NCI-H748 (cell line): ENCODE measurements around the gene SSNA1.
A peak's percentile ranks its signal among the peaks of the same experiment; 100 is the strongest.

ENCODE experiments used
- DNase-seq: peaks from one replicate; lab custom pipeline; 2025; ENCODE audit not compliant: unreplicated experiment; lab: John Stamatoyannopoulos, UW

Gene SSNA1

GRCh38 chr9:137188490-137189296, at the start of gene SSNA1, which contains the start of gene ANAPC2:
Gene SSNA1 (plus strand): TSS chr9:137188676. CDS start chr9:137188727, 51 bp downstream.
Gene ANAPC2 (minus strand): TSS chr9:137188560. CDS start chr9:137188532, 28 bp downstream.
- peak; percentile 93 for DNase-seq

- peak; percentile 43 for DNase-seq
Measured at GRCh38 chr9:137138722-137139467, 49.6 kb upstream of the SSNA1 start, which contains the start of gene GRIN1. Gene GRIN1 (plus strand): TSS chr9:137139154. CDS start chr9:137139487, 333 bp downstream.

DNA sequence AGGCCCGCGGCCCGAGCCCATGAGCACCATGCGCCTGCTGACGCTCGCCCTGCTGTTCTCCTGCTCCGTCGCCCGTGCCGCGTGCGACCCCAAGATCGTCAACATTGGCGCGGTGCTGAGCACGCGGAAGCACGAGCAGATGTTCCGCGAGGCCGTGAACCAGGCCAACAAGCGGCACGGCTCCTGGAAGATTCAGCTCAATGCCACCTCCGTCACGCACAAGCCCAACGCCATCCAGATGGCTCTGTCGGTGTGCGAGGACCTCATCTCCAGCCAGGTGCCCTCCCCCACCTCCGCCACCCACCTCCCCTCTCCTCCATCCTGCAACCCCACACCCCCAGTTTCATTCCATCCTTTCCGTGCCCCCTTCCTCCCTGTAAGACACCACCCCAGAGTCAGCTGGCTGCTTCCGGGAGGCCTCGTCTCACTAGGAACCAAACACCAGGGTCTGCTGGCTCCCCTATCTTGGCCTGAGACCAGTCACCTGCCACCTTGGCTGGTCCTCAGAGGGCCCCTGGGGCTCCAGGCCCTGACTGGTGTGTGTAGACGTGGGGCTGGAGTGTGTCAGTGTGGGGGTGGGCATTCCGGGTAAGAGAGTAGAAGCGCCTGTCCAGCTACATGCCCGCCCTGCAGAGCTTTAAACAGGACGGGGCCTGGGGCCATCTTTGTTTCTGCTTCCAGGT, 48.9 kb upstream of the SSNA1 start:
- DNase-seq, result peak; percentile 23

DNA sequence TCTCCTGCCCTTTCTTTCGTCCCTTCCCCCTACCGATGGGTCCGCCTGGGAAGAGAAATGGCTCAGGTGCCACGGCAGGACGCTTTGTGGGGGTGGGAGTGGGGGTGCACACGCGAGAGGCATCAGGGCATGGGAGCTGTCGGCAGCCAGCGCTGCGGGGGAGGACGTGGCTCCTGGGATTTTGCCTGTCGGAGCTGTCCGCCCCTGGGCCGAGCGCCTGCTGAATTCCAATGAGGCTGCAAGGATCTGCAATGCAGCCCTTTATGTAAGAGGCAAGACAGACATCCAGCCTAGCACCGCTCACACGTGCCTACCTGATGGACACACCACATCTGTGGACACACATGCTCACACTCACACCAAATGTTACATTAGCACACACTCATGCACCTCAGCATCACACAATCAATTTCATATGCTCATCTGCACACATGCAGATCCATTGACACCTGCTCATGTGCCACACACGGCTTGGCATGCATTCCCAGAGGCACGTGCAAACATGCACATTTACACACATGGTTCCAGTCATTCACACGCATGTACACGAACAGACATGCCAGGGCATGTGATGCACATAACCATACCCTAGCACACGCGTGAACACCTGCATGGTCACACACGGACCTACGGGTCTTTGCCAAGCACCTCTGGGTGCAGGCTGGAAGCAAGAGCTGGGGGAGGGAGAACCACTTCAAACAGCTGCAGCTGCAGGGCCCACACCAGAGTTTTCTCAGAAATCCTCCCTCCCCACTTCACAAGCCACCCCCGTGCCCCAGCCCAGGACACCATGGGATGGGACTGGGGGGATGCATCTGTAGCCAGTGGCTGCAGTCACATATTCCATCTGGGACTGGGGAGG, 48.1 kb upstream of the SSNA1 start:
- DNase-seq, result no peak

GRCh38 chr9:137141050-137141810, 47.2 kb upstream of the SSNA1 start:
- no peak for DNase-seq

- no peak for DNase-seq
Measured at GRCh38 chr9:137141976-137142936, 46.2 kb upstream of the SSNA1 start.

DNA sequence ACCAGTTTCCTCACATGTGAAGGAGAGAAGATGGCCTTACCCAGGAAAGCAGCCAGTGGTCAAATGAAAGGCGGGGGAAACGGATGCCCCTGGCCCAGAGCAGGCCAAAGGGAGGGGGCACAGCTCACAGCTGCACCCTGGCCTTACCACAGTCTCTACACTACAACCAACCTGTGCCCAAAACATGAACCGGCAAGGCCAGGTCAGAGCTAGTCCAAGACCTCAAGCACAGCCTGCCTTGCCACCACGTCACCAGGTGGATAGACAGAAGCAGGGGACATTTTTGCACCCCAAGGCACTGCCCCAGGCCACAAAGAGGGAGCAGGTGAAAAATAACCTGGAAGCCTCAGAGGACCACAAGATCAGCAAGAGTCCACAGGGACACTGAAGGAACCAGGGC, 45.0 kb upstream of the SSNA1 start:
- DNase-seq, result no peak

DNA sequence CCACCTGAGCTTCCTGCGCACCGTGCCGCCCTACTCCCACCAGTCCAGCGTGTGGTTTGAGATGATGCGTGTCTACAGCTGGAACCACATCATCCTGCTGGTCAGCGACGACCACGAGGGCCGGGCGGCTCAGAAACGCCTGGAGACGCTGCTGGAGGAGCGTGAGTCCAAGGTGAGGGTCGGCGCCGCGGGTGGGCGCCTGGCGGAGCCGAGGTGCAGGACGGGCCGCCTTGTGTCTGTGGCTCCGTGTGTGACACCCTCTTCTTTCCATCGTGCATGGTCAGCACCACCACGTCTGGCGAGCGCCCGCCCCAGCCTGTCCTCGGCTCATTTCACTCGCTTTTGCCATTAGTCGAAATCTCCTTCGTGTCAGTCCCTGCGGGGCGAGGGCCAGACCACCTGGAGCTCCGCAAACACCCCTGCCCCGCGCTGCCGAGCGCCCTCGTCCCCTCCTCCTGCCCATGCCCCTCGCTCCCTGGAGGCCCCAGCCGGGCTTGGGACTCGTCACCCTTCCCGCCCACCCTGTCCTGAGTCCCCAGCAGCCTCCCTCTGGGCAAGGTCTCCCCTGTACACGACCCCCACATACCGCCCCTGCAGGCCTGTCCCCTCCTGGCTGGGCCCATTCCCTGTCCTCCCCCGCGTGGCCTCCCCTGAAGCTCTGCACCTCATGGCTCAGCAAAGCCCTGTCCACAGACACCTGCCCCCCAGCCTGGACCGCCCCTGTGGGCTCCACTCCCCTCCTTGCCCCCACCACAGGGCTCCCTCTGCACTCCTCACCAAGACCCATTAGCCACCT, 42.5 kb upstream of the SSNA1 start:
- DNase-seq, result no peak

DNA sequence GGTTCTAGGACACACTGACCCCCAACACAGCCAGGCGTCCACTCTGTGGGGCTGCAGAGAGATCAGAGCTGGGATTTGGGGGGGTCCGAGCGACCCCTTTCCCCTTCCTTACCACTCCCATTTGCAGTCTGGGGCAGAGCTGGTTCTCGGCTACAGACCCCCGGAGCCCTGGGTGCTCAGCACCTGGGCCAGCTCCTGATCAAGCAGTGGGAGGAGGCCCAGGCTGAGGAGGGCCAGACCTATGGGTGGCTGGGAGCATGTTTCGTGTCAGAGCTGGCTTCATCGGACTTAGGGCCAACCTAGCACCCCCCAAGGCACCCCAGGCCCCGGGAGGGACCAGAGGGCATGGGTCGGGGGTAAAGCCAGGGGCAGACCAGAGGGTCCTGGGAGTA, 42.0 kb upstream of the SSNA1 start:
- no peak for DNase-seq

DNA sequence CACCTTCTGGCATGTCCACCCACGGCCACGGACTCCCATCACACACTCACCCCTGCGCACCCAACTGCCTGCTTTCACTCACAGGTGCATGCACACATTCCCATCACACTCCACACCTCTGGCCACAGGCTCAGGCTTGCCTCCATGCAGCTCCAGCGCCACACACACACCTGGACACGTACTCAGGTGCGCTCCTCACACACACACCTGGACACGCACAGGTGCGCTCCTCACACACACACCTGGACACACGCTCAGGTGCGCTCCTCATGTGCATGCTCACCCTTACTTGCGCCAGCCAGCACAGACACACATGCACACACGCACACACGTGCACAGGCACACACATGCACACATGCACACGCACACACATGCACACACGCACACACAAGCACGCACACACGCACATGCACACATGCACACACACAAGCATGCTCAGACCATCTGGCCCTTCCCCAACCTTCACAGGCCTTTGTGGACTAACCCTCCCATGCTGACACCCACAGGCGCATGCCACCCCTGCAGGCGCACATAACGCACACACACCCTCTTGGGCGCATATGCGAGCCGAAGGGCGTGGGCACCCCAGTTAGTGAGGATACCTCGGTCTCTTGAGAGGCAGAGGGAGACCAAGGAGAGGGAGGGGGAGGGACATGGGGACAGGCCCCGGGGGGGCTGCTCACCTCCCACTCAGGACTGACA, 41.2 kb upstream of the SSNA1 start:
- no peak for DNase-seq

DNA sequence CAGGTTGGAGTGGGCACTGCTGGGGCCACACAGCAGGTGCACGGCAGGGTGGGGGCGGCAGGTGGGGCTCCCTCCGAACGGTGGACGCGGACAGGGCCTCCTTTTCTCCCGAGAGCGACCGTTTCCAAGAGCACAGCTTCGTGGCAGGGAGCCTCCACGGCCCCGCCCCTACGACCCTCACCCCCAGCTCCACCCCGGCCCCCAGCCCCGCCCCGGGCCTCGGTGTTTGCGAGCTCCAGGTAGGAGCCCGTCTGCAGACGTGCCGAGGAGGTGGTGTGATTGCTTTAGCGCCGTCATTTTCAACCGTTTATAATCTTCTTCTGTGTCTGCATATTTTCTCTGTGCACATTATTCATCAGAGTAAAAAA, 40.7 kb upstream of the SSNA1 start:
- no peak for DNase-seq

DNA sequence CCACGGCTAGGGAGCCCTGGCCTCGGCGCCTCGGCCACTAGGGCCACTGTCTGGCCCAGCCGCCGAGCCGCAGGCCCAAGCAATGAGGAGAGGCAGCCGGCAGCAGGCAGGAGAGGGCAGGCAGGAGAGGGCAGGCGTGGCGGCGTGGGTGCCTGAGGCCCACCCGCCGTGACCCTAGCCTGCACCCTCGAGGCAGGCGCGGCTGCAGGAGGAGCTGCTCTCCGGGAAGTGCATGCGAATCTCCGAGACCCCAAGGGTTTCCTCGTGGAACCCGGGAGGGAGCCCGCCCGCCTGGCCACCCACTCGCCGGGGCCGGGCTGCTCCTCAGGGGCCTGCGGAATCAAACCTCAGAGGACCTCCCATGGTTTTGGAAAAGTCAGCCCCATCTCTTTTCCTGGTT, 40.2 kb upstream of the SSNA1 start:
- DNase-seq, result no peak

GRCh38 chr9:137148661-137149060, 39.8 kb upstream of the SSNA1 start:
- no peak for DNase-seq

DNA sequence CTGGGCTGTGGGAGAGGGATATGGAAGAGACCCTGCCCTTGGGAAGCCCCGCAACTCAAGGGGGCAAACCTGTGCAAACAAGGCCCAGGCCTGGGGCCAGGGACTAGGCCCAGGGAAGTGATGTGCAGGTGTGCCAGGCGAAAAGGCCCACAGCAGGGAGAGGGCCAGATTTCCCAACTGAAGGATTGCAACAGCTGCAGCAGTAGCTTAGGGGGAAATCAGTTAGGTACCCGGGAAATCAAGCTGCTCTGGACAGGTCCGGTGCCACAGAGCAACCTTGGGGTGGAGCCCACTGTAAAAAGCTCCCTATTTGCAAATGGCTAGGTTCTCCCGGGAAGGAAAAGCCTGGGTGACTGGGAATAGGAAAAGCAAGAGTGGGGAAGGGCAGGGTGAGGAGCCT, 39.1 kb upstream of the SSNA1 start:
- DNase-seq, result no peak

GRCh38 chr9:137149942-137150616, 38.4 kb upstream of the SSNA1 start:
- peak; percentile 96 for DNase-seq

- peak; percentile 96 for DNase-seq
Measured at GRCh38 chr9:137150617-137151457, 37.6 kb upstream of the SSNA1 start.
